ENCODE measurements around the gene CLDN34. TPM values are rescaled to one million over a fixed set of nuclear protein-coding genes. Genes with fewer than 3 reads are reported as not detected.

The CLDN34 gene
- total RNA-seq, 1 donor from 2014 or later: not detected

GRCh38 chrX:9927698-9928482, 39.3 kb upstream of the CLDN34 start:
- no peak for TF ChIP-seq CTCF (conservative IDR thresholded peaks at IDR 0.05; ENCODE audit: low read depth, low read length)
- no peak overlapping the region for H3K4me3 ChIP-seq (ENCODE audit: low read depth, low read length)
- DNase-seq (ENCODE audit: low read depth): no peak

- no peak for TF ChIP-seq CTCF (conservative IDR thresholded peaks at IDR 0.05; ENCODE audit: low read depth, low read length)
- no peak overlapping the region for H3K4me3 ChIP-seq (ENCODE audit: low read depth, low read length)
- no peak for DNase-seq (ENCODE audit: low read depth)
These were observed 31.7 kb upstream of the CLDN34 start for GRCh38 chrX:9935436-9935835.

- DNase-seq (ENCODE audit: low read depth): no peak
- TF ChIP-seq CTCF (conservative IDR thresholded peaks at IDR 0.05; ENCODE audit: low read depth, low read length): no peak
- H3K4me3 ChIP-seq (ENCODE audit: low read depth, low read length): no peak overlapping the region
These were observed 29.4 kb upstream of the CLDN34 start for GRCh38 chrX:9937761-9938160.

- no peak for DNase-seq (ENCODE audit: low read depth)
- no peak for TF ChIP-seq CTCF (conservative IDR thresholded peaks at IDR 0.05; ENCODE audit: low read depth, low read length)
- no peak overlapping the region for H3K4me3 ChIP-seq (ENCODE audit: low read depth, low read length)
These were observed 28.6 kb upstream of the CLDN34 start for GRCh38 chrX:9938516-9938915.

GRCh38 chrX:9940421-9940820, 26.7 kb upstream of the CLDN34 start:
- peak; percentile 49 for DNase-seq (ENCODE audit: low read depth)
- no peak overlapping the region for H3K4me3 ChIP-seq (ENCODE audit: low read depth, low read length)
- no peak for TF ChIP-seq CTCF (conservative IDR thresholded peaks at IDR 0.05; ENCODE audit: low read depth, low read length)

- no peak for DNase-seq (ENCODE audit: low read depth)
- H3K4me3 ChIP-seq (ENCODE audit: low read depth, low read length): no peak overlapping the region
- no peak for TF ChIP-seq CTCF (conservative IDR thresholded peaks at IDR 0.05; ENCODE audit: low read depth, low read length)
These were observed 25.1 kb upstream of the CLDN34 start for GRCh38 chrX:9942086-9942485.

GRCh38 chrX:9943420-9943819, 23.7 kb upstream of the CLDN34 start:
- no peak for DNase-seq (ENCODE audit: low read depth)
- no peak for TF ChIP-seq CTCF (conservative IDR thresholded peaks at IDR 0.05; ENCODE audit: low read depth, low read length)
- H3K4me3 ChIP-seq (ENCODE audit: low read depth, low read length): no peak overlapping the region
